Activated CD4-positive, alpha-beta T cell treated with anti-CD3 and anti-CD28 coated beads, Interleukin-2, Interleukin-6, amounts not matched to agents 100 ng/mL and 50 ng/mL, durations not matched to agents 16 hours and 8 hours (primary cell): ENCODE results near the gene CEACAM1.
"Not testable (repeated sequence)": the region's sequence is repeated elsewhere in the genome, so short reads cannot be mapped to it uniquely, and the experiment has no call there.

Experiments
- DNase-seq: peaks from one replicate; pipeline ENCODE4 v3.0.0-alpha.2; 2020

The CEACAM1 gene

DNA sequence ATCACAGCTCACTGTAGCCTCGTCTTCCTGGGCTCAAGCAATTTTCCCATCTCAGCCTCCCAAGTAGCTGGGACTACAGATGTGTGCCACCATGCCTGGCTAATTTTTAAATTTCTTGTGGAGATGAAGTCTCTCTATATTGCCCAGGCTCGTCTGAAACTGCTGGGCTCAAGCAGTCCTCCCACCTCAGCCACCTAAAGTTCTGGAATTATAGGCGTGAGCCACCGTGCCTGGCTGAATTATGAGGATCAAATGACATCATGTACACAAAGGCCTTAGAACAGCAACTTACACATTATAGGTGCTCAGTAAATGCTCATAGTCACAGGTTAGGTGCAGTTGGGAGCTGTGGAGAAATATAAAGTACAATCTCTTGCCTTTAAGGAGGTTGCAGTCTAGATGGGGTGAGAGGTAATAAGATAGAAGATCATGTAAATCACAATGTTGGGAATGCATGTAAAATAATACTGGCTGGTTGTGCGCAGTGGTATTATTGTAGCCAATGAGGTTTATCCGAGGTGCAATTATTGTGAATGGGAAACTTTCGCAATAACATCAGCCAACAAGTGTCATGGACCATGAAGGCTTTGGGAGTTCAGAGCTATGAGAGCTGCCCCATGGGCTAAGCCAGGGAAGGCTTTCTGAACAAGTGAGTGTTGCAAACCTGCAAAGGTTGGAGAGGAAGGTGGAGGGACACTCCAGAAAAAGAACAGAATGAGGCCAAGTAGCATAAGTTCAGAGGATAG lies 55.7 kb downstream of the CEACAM1 start:
- no peak for DNase-seq

DNA sequence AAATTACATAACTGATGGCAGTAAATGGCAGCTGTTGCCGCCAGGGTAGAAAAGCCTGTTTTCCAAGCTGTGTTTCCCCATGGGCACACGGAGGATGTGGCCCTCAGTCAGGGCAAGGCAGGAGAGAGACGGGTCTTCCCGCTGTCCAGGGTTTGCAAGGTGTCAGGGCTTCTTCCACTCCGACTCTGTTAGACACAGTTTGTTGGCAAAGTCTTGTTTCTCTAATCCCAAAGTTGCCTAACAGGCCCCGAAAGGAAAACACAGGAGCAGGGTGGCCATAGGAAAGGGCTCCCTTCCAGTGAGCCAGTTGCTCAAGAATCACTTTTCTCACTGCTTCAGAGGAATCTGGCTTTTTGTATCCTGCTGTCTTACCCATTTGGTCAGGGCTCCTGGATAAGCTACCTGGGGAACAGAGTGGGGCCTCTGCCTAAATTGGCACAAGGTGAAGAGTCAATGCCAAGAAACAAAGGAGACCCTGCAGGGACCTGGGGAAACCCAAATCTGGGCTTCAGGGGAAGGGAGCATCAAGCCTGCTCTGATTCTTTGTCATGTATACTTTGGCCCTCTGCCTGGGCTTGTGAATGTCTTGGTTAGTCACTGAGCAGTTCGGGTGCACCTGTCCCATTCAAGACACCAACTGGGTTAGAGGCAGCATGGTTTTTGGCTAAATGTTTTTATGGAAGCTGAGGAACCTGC lies 56.6 kb downstream of the CEACAM1 start:
- no peak for DNase-seq

DNA sequence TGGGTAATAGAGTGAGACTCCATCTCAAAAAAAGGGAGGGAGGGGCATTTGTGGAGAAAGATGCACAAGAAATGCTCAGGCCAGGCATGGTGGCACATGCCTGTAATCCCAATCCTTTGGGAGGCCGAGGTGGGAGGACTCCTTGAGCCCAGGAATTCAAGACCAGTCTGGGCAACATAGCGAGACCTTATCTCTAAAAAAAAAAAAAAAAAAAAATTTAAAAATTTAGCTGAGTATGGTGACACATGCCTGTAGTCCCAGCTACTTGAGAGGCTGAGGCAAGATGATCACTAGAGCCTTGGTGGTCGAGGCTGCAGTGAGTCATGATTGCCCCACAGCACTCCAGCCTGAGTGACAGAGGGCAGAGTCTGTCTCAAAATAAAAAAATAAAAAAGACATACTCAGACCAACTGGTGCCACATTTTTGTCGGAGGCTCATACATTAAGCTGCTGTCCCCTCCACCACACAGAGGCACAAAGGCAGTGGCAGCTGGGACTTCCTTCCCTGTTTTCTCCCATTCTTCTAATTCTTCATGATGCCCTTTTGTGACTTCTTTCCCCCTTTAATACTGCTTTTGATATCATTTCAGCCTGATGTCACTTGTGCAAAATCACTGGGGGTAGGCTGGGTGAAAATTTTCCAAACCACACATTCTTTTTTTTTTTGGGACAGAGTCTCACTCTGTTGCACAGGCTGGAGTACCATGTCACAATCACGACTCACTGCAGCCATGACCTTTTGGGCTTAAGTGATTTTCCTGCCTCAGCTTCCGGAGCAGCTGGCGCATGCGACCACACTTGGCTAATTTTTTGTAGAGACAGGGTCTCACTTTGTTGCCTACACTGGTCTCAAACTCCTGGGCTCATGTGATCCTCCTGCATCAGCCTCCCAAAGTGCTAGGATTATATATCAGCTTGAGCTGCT lies 58.7 kb downstream of the CEACAM1 start:
- DNase-seq, result no peak

DNA sequence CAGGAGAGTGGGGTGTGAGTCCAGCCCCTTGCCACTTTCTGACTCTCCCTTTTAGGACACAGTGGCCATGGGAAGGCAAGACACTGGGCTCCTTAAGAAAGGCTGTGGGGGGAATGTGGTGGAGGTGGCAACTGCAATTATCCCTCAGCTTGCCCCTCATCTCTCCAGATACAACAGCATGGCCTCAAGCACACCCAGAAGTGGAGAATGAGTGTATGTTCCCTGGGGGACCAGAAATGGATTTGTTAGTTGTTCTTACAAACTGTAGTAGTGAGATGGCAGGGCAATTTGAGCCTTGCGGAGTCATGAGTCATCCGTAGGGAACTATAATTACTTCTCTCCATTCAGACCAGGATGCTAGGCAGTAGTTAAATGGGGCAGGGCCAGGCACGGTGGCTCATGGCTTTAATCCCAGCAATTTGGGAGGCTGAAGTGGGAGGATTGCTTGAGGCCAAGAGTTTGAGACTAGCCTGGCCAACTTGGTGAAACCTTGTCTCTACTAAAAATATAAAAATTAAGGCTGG lies 59.9 kb downstream of the CEACAM1 start:
- no peak for DNase-seq

DNA sequence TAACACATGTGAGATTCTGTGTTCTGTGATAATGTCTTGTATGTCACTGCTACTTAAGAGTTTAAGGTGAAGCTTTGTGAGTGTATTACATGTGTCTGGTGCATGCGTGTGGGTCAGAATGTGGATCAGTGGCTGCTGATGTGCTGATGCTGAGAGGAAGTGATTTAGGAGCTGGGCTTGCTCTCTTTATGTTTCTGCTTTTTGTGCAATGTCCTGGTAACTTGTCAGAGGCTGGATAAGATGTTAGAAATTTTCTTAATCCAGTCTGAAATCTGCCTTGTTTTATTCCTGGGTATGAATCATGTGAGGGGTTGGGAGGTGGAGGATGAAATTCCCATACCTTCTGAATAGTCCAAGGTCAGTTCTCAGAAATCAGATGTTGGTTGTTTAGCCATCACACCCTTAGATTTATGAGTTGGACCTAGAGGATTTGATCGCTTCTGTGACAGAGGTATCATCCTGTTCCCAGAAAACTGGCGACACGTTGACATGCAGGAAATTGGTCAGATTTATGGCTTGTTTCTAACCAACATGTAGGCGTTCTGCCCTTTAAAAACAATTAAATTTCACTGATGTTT lies 61.0 kb downstream of the CEACAM1 start:
- DNase-seq, result no peak

DNA sequence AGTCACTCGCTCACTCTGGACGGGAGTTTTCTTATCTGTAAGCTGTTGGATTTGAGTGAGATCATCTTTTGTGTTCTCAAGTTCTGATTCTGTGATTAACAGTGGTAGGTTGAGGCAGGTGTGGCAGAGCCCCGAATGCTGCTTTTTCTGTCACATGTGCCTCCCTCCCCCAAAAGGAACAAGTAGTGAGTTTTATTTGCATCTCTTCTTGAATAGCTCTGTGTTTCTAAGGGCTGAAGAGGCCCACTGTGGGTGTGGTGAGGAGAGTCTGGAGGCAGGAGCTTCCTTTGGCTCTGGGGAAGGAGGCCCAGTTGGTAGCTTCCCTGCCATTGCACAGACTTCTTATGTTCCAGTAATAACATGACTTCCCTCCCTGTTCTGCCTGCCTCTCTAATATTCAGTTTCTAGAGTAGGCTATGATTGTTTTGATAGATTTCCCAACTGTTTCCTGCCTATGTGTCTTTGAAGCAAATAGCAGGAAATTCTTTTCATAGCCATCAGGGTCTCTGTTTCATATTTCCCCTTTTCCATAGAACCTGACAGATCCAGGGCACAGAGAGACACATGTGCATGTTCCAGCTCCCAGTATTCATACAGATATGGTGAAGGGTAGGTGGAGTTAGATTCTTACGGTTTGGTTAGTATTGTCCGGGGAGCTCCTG lies 61.6 kb downstream of the CEACAM1 start:
- no peak for DNase-seq

DNA sequence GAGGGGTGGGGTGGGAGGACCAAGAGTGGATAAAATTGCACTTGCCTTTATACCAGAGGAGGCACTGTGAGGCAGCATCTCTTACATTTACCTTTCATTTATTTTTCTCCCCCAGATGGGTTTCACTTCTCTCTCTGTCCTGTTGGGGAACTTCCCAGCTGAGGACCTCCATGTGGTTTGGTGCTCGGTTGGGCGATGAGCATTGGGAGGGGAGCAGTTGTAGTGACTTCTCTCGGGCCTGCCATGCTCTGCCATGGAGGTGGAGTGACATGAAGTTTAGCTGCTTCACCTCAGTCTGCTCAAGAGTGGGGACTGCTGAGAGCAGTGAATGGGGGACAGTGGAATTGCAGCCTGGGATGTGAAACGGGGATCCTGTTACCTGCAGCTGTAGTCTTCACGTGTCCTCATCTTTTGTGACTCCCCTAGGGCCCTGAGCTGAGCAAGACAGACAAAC lies 62.4 kb downstream of the CEACAM1 start:
- DNase-seq, result no peak

DNA sequence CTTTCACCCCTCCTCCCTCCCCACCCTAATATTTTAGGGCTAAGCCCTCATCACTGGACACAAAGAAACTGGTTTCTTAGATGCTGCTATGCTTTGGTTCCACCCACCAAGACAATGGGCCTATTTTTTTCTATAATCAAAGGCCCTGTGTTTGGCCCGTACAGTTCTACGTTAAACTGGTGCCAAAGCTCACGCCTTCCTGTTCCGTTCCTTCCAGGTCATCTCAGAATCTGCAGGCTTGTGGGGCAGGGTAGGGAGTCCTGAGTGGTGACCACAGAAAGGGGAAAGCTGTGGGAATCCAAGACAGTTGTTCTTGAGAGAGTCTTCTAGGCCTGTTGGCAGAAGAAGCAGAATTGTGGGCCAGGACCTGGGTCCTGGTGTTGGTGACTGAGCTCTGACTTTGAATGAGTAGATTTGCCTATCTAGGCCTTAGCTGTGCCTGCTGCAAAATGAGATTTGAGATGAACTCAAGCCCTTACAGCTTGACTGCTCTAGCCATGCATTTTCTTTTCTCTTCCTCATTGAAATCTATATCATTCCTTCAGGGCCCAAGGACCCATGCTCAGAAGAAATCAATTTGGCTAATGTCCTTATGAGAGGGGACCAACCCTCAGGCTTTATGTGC lies 66.5 kb downstream of the CEACAM1 start:
- no peak for DNase-seq

DNA sequence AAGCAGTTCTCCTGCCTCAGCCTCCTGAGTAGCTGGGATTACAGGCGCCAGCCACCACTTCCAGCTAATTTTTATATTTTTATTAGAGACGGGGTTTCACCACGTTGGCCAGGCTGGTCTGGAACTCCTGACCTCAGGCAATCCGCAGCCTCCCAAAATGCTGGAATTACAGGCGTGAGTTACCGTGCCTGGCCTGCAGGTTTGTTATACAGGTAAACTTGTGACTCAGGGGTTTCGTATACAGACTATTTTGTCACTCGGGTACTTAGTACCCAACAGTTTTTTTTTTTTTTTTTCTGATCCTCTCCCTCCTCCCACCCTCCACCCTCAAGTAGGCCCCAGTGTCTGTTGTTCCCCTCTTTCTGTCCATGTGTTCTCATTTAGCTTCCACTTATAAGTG lies 67.0 kb downstream of the CEACAM1 start:
- not testable (repeated sequence) for DNase-seq

DNA sequence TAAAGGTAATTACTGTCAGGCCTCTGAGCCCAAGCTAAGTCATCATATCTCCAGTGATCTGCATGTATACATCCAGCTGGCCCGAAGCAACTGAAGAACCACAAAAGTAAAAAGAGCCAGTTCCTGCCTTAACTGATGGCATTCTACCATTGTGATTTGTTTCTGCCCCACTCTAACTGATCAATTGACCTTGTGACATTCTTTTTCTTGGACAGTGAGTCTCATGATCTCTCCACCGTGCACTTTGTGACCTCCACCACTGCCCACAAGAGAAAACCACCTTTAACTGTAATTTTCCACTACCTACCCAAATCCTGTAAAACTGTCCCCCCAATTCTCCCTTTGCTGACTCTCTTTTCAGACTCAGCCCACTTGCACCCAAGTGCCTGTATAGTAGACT lies 68.4 kb downstream of the CEACAM1 start:
- no peak for DNase-seq
